Neural crest cell (in vitro differentiated cells): ENCODE results near the gene ARHGDIB. TPM values are rescaled to one million over a fixed set of nuclear protein-coding genes. Genes with fewer than 3 reads are reported as not detected.

Source experiments
- DNase-seq: peaks from one replicate; pipeline ENCODE4 v3.0.0; 2021; ENCODE audit warnings: low read depth, mixed read lengths, low spot score
- H3K27ac Mint-ChIP-seq: one replicate; pipeline ENCODE4 v1.8.0; 2021; ENCODE audit warnings: mild to moderate bottlenecking, mixed read lengths; ENCODE audit not compliant: unreplicated experiment
- H3K27me3 Mint-ChIP-seq: 2 replicates; pipeline ENCODE4 v1.8.0; 2021; ENCODE audit warnings: low read depth, mild to moderate bottlenecking, mixed read lengths
- H3K36me3 Mint-ChIP-seq: 2 replicates; pipeline ENCODE4 v1.8.0; 2021; ENCODE audit warnings: low read depth, mild to moderate bottlenecking, mixed read lengths
- H3K4me1 Mint-ChIP-seq: 2 replicates; pipeline ENCODE4 v1.8.0; 2021; ENCODE audit warnings: mixed read lengths
- H3K4me3 Mint-ChIP-seq: one replicate; pipeline ENCODE4 v1.8.0; 2021; ENCODE audit warnings: mild to moderate bottlenecking, mixed read lengths
- H3K9me3 Mint-ChIP-seq: 2 replicates; pipeline ENCODE4 v1.8.0; 2021; ENCODE audit warnings: mixed read lengths
- CTCF ChIP-seq: fragments of 200-600 bp; sonication (generic); conservative IDR thresholded peaks from 2 replicates; pipeline ENCODE4 v1.5.0; 2021; ENCODE audit warnings: antibody characterized with exemption, mild to moderate bottlenecking
- total RNA-seq: library from RNA; stranded (reverse); gene quantifications from 2 replicates; pipeline ENCODE4 v1.2.1, GENCODE V29; 2021

The ARHGDIB gene
- total RNA-seq, 1 donor from 2014 or later = 1.5 TPM

GRCh38 chr12:14946861-14947260, 14.5 kb downstream of the ARHGDIB start:
- H3K27me3 Mint-ChIP-seq = no peaks in the 10 kb centered on the region
- peaks cover 3% of the 10 kb centered on the region for H3K9me3 Mint-ChIP-seq
- H3K4me1 Mint-ChIP-seq = peaks cover 26% of the 10 kb centered on the region
- no peak overlapping the region for H3K27ac Mint-ChIP-seq
- H3K36me3 Mint-ChIP-seq = peaks cover 4% of the 10 kb centered on the region
- DNase-seq = no peak
- H3K4me3 Mint-ChIP-seq = no peak overlapping the region
- no peak for TF ChIP-seq CTCF

GRCh38 chr12:14946162-14946561, 15.2 kb downstream of the ARHGDIB start:
- no peak overlapping the region for H3K27ac Mint-ChIP-seq
- peaks cover 5% of the 10 kb centered on the region for H3K9me3 Mint-ChIP-seq
- no peak for TF ChIP-seq CTCF
- no peaks in the 10 kb centered on the region for H3K27me3 Mint-ChIP-seq
- no peak overlapping the region for H3K4me3 Mint-ChIP-seq
- peaks cover 26% of the 10 kb centered on the region for H3K4me1 Mint-ChIP-seq
- no peak for DNase-seq
- peaks cover 5% of the 10 kb centered on the region for H3K36me3 Mint-ChIP-seq

GRCh38 chr12:14942196-14942931, 19.0 kb downstream of the ARHGDIB start:
- peaks cover 5% of the 10 kb centered on the region for H3K9me3 Mint-ChIP-seq
- no peaks in the 10 kb centered on the region for H3K27me3 Mint-ChIP-seq
- TF ChIP-seq CTCF = no peak
- no peak for DNase-seq
- no peak overlapping the region for H3K27ac Mint-ChIP-seq
- no peaks in the 10 kb centered on the region for H3K4me1 Mint-ChIP-seq
- peaks cover 5% of the 10 kb centered on the region for H3K36me3 Mint-ChIP-seq
- H3K4me3 Mint-ChIP-seq = no peak overlapping the region

- TF ChIP-seq CTCF = no peak
- Mint-ChIP-seq H3K36me3 (peaks cover 5% of the 10 kb centered on the region), H3K4me3 (no peak overlapping the region), H3K4me1 (no peaks in the 10 kb centered on the region), H3K9me3 (peaks cover 5% of the 10 kb centered on the region), H3K27ac (no peak overlapping the region), H3K27me3 (no peaks in the 10 kb centered on the region)
- DNase-seq = no peak
Measured at GRCh38 chr12:14941369-14941768, 20.0 kb downstream of the ARHGDIB start.

- Mint-ChIP-seq H3K4me3 (no peak within 1 kb of the TSS), H3K36me3 (peaks cover 5% of the 10 kb centered on the region), H3K9me3 (peaks cover 5% of the 10 kb centered on the region), H3K27me3 (no peaks in the 10 kb centered on the region), H3K4me1 (no peaks in the 10 kb centered on the region), H3K27ac (no peak within 1 kb of the TSS)
- DNase-seq = no peak
- TF ChIP-seq CTCF = no peak
Measured at GRCh38 chr12:14938301-14938700, 23.1 kb downstream of the ARHGDIB start, which contains the start of gene ERP27. ERP27 (minus strand) TSS chr12:14938537; CDS start chr12:14938508, 29 bp downstream.
